ENCODE results near the gene NUDT13.

DNA sequence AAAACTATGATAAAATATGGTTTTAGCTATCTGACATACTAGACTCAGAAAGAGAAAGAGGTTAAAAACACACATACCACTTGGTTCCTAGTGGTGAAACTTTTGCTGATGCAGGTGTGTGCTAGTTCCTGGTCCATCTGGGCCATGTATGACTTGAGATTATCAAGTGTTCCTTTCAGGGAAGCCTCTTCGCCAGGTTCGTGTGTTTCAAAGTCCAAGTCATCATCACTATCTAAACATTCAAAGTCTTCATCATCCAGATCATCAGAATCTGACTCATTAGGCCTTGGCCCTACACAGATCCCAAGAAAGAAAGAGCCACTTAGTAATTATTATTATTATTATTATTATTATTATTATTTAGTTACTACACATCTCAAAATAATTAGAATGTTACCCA, 26.4 kb downstream of the NUDT13 start:
- TF ChIP-seq, protein P1, sequence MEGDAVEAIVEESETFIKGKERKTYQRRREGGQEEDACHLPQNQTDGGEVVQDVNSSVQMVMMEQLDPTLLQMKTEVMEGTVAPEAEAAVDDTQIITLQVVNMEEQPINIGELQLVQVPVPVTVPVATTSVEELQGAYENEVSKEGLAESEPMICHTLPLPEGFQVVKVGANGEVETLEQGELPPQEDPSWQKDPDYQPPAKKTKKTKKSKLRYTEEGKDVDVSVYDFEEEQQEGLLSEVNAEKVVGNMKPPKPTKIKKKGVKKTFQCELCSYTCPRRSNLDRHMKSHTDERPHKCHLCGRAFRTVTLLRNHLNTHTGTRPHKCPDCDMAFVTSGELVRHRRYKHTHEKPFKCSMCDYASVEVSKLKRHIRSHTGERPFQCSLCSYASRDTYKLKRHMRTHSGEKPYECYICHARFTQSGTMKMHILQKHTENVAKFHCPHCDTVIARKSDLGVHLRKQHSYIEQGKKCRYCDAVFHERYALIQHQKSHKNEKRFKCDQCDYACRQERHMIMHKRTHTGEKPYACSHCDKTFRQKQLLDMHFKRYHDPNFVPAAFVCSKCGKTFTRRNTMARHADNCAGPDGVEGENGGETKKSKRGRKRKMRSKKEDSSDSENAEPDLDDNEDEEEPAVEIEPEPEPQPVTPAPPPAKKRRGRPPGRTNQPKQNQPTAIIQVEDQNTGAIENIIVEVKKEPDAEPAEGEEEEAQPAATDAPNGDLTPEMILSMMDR (IDR thresholded peaks at IDR 0.05; ENCODE audit: low read depth, low read length), result no peak
- TF ChIP-seq EZH2phosphoT487 (IDR thresholded peaks at IDR 0.05; ENCODE audit: low read depth), result no peak

Data from OCI-LY3 (cell line).